Measurements from ENCODE around the gene RFX1. TPM values are rescaled to one million over a fixed set of nuclear protein-coding genes. Genes with fewer than 3 reads are reported as not detected.

Gene RFX1
- total and polyA plus RNA-seq, 9 of the 15 experiments (the other 6 are each of a cell fraction or from before 2014, with no cell fraction given): 0.14 to 19.3 (median 1.2) TPM

- peaks cover 7% of the 10 kb centered on the region; the same call in 1 of the 3 replicates for H3K79me2 ChIP-seq (ENCODE audit: control insufficient read depth, insufficient read depth, low read length)
- BruUV-seq (replicated peaks): TSS peak; percentile 60
- TF ChIP-seq ZC3H4 (CRISPR knock-in tag; IDR thresholded peaks at IDR 0.05; ENCODE audit: borderline replicate concordance): no peak; the same call in 1 of the 2 replicates
- no peak for TF ChIP-seq ZNF655 (CRISPR knock-in tag; IDR thresholded peaks at IDR 0.05)
- TF ChIP-seq, protein P1, sequence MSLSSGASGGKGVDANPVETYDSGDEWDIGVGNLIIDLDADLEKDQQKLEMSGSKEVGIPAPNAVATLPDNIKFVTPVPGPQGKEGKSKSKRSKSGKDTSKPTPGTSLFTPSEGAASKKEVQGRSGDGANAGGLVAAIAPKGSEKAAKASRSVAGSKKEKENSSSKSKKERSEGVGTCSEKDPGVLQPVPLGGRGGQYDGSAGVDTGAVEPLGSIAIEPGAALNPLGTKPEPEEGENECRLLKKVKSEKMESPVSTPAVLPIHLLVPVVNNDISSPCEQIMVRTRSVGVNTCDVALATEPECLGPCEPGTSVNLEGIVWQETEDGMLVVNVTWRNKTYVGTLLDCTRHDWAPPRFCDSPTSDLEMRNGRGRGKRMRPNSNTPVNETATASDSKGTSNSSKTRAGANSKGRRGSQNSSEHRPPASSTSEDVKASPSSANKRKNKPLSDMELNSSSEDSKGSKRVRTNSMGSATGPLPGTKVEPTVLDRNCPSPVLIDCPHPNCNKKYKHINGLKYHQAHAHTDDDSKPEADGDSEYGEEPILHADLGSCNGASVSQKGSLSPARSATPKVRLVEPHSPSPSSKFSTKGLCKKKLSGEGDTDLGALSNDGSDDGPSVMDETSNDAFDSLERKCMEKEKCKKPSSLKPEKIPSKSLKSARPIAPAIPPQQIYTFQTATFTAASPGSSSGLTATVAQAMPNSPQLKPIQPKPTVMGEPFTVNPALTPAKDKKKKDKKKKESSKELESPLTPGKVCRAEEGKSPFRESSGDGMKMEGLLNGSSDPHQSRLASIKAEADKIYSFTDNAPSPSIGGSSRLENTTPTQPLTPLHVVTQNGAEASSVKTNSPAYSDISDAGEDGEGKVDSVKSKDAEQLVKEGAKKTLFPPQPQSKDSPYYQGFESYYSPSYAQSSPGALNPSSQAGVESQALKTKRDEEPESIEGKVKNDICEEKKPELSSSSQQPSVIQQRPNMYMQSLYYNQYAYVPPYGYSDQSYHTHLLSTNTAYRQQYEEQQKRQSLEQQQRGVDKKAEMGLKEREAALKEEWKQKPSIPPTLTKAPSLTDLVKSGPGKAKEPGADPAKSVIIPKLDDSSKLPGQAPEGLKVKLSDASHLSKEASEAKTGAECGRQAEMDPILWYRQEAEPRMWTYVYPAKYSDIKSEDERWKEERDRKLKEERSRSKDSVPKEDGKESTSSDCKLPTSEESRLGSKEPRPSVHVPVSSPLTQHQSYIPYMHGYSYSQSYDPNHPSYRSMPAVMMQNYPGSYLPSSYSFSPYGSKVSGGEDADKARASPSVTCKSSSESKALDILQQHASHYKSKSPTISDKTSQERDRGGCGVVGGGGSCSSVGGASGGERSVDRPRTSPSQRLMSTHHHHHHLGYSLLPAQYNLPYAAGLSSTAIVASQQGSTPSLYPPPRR (CRISPR knock-in tag; IDR thresholded peaks at IDR 0.05; ENCODE audit: borderline replicate concordance): no peak
- no peak for TF ChIP-seq MED1 (CRISPR knock-in tag; IDR thresholded peaks at IDR 0.05; ENCODE audit: borderline replicate concordance)
- no peak for TF ChIP-seq DLX4 (CRISPR knock-in tag; IDR thresholded peaks at IDR 0.05)
- TF ChIP-seq RHOXF2B (CRISPR knock-in tag; conservative IDR thresholded peaks at IDR 0.05): no peak
- TF ChIP-seq HIVEP1 (CRISPR knock-in tag; IDR thresholded peaks at IDR 0.05): no peak
- no peak for TF ChIP-seq ZNF175 (CRISPR knock-in tag; IDR thresholded peaks at IDR 0.05; ENCODE audit: low read depth)
- TF ChIP-seq CBFB (CRISPR knock-in tag; IDR thresholded peaks at IDR 0.05): no peak
- TF ChIP-seq POLR2AphosphoS2 (IDR thresholded peaks at IDR 0.05; ENCODE audit: low read length): no peak
- TF ChIP-seq, protein P2, sequence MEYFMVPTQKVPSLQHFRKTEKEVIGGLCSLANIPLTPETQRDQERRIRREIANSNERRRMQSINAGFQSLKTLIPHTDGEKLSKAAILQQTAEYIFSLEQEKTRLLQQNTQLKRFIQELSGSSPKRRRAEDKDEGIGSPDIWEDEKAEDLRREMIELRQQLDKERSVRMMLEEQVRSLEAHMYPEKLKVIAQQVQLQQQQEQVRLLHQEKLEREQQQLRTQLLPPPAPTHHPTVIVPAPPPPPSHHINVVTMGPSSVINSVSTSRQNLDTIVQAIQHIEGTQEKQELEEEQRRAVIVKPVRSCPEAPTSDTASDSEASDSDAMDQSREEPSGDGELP (CRISPR knock-in tag; IDR thresholded peaks at IDR 0.05; ENCODE audit: borderline replicate concordance): peak; percentile 58; the same call in 1 of the 2 replicates
- TF ChIP-seq SRSF1 (IDR thresholded peaks at IDR 0.05; ENCODE audit: low read depth, low read length): no peak
Measured at GRCh38 chr19:14031719-14032480, 25.8 kb upstream of the RFX1 start, which contains the start of gene IL27RA. Gene IL27RA (plus strand): TSS chr19:14031762. CDS start chr19:14031873, 111 bp downstream.

More at GRCh38 chr19:14031719-14032480, 25.8 kb upstream of the RFX1 start, which contains the start of gene IL27RA:
- Histone ChIP-seq H3K9me3 (replicated peaks; ENCODE audit: control insufficient read depth, insufficient read depth, low read depth, low read length) (no peaks in the 10 kb centered on the region), H4K20me1 (replicated peaks; ENCODE audit: control insufficient read depth, insufficient read depth, low read length) (no peaks in the 10 kb centered on the region), H2AFZ (ENCODE audit: low read depth, low read length) (peak within 1 kb of the TSS; percentile 98), H3K36me3 (ENCODE audit: control insufficient read depth, insufficient read depth, low read length) (no peaks in the 10 kb centered on the region), H3K4me2 (ENCODE audit: insufficient read depth, low read length) (peak within 1 kb of the TSS; percentile 82), H3K4me1 (replicated peaks in 1 of 2; ENCODE audit: control insufficient read depth in 2 of 2, insufficient read depth in 2 of 2, low read length in 2 of 2) (peaks cover 20 to 47% of the 10 kb centered on the region in 2 experiments; a peak in 4 of 5 replicates), H3K9me1 (ENCODE audit: control insufficient read depth, insufficient read depth, low read length) (no peaks in the 10 kb centered on the region), H3K9ac (ENCODE audit: insufficient read depth in 1 of 2, low read depth in 2 of 2, low read length in 2 of 2) (peak within 1 kb of the TSS; percentile 91 to 99), H3K27me3 (ENCODE audit: control insufficient read depth in 2 of 2, insufficient read depth in 2 of 2, low read length in 2 of 2) (no peaks in the 10 kb centered on the region), H3K4me3 (peak within 1 kb of the TSS; percentile 56), H3K27ac (ENCODE audit: extremely low read depth, low read depth, low read length) (peak within 1 kb of the TSS; percentile 81)
- POLR2A ChIA-PET: interaction anchor here (0.6 to 2.2 kb wide), 9 partner anchors 10 to 374 kb away, joined by 3 to 21 read pairs (median 4); partner anchors contain the start of gene RFX1
- in situ Hi-C loops (cut with MboI): no loop called here
- DNase-seq (ENCODE audit: extremely low read depth in 1 of 4, low spot score in 3 of 4) (peak; percentile 79 to 88 (median 82)), ATAC-seq (peak; percentile 83), FAIRE-seq (peak; percentile 69)
- intact Hi-C loops (cut with micrococcal nuclease): loop anchor here (1.0 to 10.0 kb wide), 2 partner anchors 77 to 152 kb away; partner anchors contain the start of gene DCAF15
- CTCF ChIA-PET (ENCODE audit: low intra/inter-chr PET ratio): interaction anchor here (1.4 to 2.2 kb wide), 2 partner anchors 151 to 152 kb away, joined by 6 read pairs; no protein-coding TSS in a partner anchor
- 1% methylated on average over 45 of the region's 63 CpGs for WGBS (ENCODE audit: insufficient coverage, low coverage, missing lambda C conversion rate)
